Measurements from ENCODE around the gene GAD1. TPM values are rescaled to one million over a fixed set of nuclear protein-coding genes. Genes with fewer than 3 reads are reported as not detected.

GAD1 gene
- total and polyA plus RNA-seq, 9 donors: 0.22 to 0.77 (median 0.33) TPM; not detected in 1

DNA sequence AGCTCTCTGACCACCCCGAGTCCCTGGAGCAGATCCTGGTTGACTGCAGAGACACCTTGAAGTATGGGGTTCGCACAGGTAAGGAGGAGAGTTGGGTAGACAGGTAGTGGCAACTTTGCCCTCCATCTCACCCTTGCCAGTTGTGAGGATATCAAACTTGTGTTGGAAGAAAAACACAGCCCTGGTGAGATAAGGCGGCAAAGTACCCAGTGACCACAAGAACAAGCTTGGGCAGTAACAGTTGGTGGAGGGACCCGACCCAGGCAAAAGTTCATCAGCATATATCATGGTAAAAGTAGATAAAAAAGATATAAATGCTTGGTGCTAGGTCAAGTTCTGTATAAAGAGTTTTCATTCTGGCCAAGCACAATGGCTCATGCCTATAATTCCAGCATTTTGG, 14.4 kb downstream of the GAD1 start:
- Histone ChIP-seq H3K27ac (no peak overlapping the region), H3K36me3 (no peaks in the 10 kb centered on the region), H3K4me1 (ENCODE audit: insufficient read depth) (no peaks in the 10 kb centered on the region), H3K9me3 (no peaks in the 10 kb centered on the region), H3K27me3 (no peaks in the 10 kb centered on the region), H3K4me3 (no peak overlapping the region)
- intact Hi-C loops (cut with DNase I): no loop called here
- 89 to 96% (median 94%) methylated on average over 4 of the region's 4 CpGs for WGBS, 3 donors
- DNase-seq: no peak
- TF ChIP-seq, protein P1, sequence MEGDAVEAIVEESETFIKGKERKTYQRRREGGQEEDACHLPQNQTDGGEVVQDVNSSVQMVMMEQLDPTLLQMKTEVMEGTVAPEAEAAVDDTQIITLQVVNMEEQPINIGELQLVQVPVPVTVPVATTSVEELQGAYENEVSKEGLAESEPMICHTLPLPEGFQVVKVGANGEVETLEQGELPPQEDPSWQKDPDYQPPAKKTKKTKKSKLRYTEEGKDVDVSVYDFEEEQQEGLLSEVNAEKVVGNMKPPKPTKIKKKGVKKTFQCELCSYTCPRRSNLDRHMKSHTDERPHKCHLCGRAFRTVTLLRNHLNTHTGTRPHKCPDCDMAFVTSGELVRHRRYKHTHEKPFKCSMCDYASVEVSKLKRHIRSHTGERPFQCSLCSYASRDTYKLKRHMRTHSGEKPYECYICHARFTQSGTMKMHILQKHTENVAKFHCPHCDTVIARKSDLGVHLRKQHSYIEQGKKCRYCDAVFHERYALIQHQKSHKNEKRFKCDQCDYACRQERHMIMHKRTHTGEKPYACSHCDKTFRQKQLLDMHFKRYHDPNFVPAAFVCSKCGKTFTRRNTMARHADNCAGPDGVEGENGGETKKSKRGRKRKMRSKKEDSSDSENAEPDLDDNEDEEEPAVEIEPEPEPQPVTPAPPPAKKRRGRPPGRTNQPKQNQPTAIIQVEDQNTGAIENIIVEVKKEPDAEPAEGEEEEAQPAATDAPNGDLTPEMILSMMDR (IDR thresholded peaks at IDR 0.05): no peak
- TF ChIP-seq POLR2A (IDR thresholded peaks at IDR 0.05): no peak
- no peak for TF ChIP-seq EP300 (IDR thresholded peaks at IDR 0.05)

DNA sequence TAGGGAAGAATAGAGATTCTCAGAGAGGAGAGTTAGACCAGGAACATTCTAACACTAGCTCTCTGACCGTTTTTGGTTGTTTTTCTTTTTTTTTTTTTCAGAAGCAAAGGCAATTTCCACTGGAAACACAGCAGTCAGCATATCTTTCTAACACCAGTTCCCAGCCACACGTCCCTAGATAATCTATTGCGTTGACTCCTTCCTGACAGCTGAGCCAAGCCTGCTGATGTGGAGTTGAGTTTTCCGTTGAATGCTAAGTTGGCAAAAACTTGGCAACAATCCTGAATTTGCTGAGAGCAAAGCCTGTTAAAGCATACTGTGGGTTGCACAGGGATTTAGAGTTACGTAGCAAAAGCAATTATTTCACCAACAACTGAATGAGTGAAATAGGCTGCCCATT, 19.3 kb downstream of the GAD1 start:
- DNase-seq: no peak
- Histone ChIP-seq H3K9me3 (no peaks in the 10 kb centered on the region), H3K4me1 (ENCODE audit: insufficient read depth) (no peaks in the 10 kb centered on the region), H3K36me3 (no peaks in the 10 kb centered on the region), H3K27ac (no peak overlapping the region), H3K4me3 (no peak overlapping the region), H3K27me3 (no peaks in the 10 kb centered on the region)
- WGBS, 3 donors: 20 to 22% (median 22%) methylated on average over 5 of the region's 5 CpGs
- intact Hi-C loops (cut with DNase I): no loop called here
- TF ChIP-seq POLR2A (IDR thresholded peaks at IDR 0.05): no peak
- TF ChIP-seq EP300 (IDR thresholded peaks at IDR 0.05): no peak
- TF ChIP-seq, protein P1 (IDR thresholded peaks at IDR 0.05): no peak

DNA sequence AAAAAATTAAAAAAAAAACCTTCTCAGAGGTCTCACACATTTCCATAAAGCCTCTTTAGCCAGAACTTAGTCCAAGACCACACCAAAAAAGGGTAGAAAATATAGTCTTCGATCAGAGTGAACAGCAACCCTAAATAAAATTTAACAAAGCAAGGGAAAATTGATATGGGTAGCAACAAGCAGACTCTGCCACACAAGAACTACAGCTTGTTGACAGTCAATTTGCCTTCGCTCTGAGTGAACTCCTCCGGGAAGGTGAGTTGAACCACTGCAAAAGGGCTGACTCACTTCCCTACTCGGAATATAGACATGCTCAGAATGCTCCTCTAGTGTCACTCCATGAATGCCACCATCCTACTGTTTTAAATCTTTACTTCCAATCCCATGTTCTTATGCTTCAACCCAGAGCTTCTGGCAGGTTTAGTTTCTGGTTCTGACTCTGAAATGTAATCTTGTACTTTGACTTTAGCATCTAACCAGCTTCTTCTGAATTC, 24.1 kb downstream of the GAD1 start:
- TF ChIP-seq, protein P1 (IDR thresholded peaks at IDR 0.05): no peak
- TF ChIP-seq POLR2A (IDR thresholded peaks at IDR 0.05): no peak
- no peak for TF ChIP-seq EP300 (IDR thresholded peaks at IDR 0.05)

DNA sequence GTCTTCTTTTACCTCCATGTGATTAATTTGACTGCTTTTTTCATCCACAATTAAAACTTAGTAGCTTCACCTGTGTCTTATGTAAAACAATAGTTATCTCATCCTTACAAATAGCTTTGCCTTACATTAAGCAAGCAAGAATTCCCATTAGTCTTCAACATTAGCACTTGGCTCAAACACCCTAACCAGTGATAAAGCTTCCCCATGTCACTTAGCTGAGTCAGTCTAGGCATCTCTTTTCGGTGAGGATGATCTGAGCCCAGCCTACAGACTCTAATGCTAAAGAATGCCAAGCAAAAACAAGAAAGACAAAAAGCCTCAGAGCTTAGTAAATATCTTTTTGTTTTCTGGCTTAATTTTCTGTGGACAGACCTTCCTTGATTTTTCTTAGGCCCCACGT, 26.1 kb downstream of the GAD1 start:
- intact Hi-C loops (cut with DNase I): no loop called here
- no peaks in the 10 kb centered on the region for H3K27me3 ChIP-seq
- TF ChIP-seq POLR2A (IDR thresholded peaks at IDR 0.05) (no peak), EP300 (IDR thresholded peaks at IDR 0.05) (no peak)
- TF ChIP-seq, protein P1 (IDR thresholded peaks at IDR 0.05): no peak
- H3K9me3 ChIP-seq: no peaks in the 10 kb centered on the region
- no peak for DNase-seq
- no peak overlapping the region for H3K27ac ChIP-seq
- no peak overlapping the region for H3K4me3 ChIP-seq
- no peaks in the 10 kb centered on the region for H3K36me3 ChIP-seq
- no peaks in the 10 kb centered on the region for H3K4me1 ChIP-seq (ENCODE audit: insufficient read depth)
- WGBS, 3 donors: 61 to 72% (median 68%) methylated on average over 2 of the region's 2 CpGs

More for the DNA sequence above, 24.1 kb downstream of the GAD1 start:
- Histone ChIP-seq H3K27ac (no peak overlapping the region), H3K27me3 (no peaks in the 10 kb centered on the region), H3K36me3 (no peaks in the 10 kb centered on the region), H3K9me3 (no peaks in the 10 kb centered on the region), H3K4me3 (no peak overlapping the region), H3K4me1 (ENCODE audit: insufficient read depth) (no peaks in the 10 kb centered on the region)
- DNase-seq: no peak
- 83 to 91% (median 91%) methylated on average over 4 of the region's 4 CpGs for WGBS, 3 donors
- intact Hi-C loops (cut with DNase I): no loop called here
